Spleen (tissue), 7 donors: ENCODE results near the gene PAK4.

ENCODE experiments used
- POLR2A ChIP-seq, 3 donors: fragments of 450-650 bp; IDR thresholded peaks; one replicate each; pipeline ENCODE4 v1.5.1; 2017; ENCODE audit warnings: antibody characterized with exemption in 3 of 3, mild to moderate bottlenecking in 1 of 3
- POLR2AphosphoS5 ChIP-seq, 3 donors: sonication (generic); formaldehyde crosslinking; IDR thresholded peaks; one replicate each; pipeline ENCODE4 v1.5.1; 2017; ENCODE audit warnings: antibody characterized with exemption in 3 of 3
- TF ChIP-seq, protein P1 (sequence below), 11 experiments: fragments of 200-600 bp in 7 of 11; fragments of 450-650 bp in 4 of 11; sonication (generic) in 4 of 11; IDR thresholded peaks in 8 of 11; conservative IDR thresholded peaks in 3 of 11; 1 replicate in 7 of 11; 2 replicates in 4 of 11; pipeline versions ENCODE4 v1.4.0 to v1.8.0; 2016 to 2021; ENCODE audit warnings: antibody characterized with exemption in 11 of 11, inconsistent platforms in 4 of 11, mild to moderate bottlenecking in 1 of 11
- donor health status: DM: no; HTN: no; CAD: no; lungs with moderate emphysema.
- donor health status: DM: no; HTN: no; CAD: no.
- donor health status: DM: no; HTN: no; CAD: no.

DNA sequence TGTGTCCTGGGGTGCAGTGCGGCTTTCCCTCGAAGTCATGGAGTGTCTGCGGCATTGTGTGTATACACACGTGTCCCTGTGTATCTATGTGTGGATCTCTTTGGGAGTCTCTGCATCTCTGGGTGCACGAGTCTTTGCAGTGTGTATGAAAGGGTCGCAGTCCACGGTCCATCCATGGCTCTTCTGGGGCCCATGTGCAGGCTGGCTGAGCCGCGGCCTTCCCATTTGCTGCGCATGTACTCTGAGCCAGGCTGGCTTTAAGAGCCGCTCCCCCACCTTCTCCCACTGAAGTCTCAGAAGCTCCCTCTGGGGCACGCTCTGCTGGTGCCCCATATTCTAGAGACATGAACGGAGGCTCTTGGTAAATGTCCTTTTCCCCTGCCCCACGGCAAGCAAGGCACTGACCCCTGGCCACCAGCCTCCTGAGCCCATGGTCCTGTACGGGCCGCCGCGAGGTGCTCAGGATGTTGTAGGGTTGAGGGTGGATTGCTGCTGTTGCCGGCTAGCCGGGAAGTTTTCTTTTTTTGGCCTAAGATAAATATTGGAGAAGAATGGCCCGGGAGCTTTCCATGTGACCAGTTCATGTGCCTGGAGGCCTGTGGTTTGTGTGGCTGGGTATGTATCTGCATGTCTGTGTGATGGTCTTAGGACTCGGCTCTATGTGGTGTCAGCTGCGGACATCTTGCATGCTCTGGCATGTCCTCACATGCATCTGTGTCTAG is 31.9 kb downstream of the PAK4 start:
- TF ChIP-seq, protein P1, sequence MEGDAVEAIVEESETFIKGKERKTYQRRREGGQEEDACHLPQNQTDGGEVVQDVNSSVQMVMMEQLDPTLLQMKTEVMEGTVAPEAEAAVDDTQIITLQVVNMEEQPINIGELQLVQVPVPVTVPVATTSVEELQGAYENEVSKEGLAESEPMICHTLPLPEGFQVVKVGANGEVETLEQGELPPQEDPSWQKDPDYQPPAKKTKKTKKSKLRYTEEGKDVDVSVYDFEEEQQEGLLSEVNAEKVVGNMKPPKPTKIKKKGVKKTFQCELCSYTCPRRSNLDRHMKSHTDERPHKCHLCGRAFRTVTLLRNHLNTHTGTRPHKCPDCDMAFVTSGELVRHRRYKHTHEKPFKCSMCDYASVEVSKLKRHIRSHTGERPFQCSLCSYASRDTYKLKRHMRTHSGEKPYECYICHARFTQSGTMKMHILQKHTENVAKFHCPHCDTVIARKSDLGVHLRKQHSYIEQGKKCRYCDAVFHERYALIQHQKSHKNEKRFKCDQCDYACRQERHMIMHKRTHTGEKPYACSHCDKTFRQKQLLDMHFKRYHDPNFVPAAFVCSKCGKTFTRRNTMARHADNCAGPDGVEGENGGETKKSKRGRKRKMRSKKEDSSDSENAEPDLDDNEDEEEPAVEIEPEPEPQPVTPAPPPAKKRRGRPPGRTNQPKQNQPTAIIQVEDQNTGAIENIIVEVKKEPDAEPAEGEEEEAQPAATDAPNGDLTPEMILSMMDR (IDR thresholded peaks at IDR 0.05 in 8 of 11, conservative IDR thresholded peaks at IDR 0.05 in 3 of 11) = no peak
- TF ChIP-seq POLR2A (IDR thresholded peaks at IDR 0.05) (no peak), POLR2AphosphoS5 (IDR thresholded peaks at IDR 0.05) (no peak)
